ENCODE measurements around the gene DPH3. TPM values are rescaled to one million over a fixed set of nuclear protein-coding genes. Genes with fewer than 3 reads are reported as not detected.

DPH3 gene
- total and polyA plus RNA-seq, 9 of the 15 experiments (the other 6 are each of a cell fraction or from before 2014, with no cell fraction given), result 15.9 to 131 (median 38.7) TPM

DNA sequence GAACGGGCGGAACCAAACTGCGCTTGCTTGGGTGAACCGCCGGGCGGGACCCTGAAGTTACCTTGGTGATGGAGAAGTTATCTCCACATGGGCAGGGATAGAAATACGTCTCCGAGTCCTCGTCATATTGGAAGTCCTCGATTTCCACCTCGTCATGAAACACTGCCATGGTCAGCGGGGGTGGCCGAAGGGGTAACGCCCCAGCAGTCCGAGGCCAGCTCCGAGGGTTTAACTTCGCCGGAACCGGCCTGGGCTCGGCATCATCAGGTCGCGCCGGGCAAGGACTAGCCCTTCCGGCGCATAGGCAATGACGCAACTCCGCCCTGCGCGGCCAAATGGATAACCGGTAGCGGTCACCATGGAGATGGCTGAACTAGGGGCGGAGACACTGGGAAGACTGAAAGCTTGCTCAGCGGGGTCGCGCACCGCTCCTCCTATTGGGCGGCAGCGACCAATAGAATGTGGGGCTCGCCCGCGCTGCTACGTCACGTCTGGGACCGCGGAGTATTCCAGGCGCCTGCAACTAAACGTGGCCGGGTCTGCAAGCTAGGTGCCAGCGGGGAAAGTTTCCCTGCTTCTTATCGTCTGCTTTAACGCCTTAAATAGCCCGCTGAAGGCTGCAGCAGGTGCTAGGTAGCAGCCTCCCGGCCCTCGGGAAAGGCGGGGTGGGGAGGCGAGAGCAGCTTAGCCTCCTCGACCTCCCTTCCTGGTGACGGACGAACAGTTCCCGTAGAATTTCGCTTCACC lies at the start of gene DPH3, which contains the start of gene OXNAD1 (continued):
- TF ChIP-seq HCFC1 (IDR thresholded peaks at IDR 0.05; ENCODE audit: low read depth, low read length) (peak; percentile 92), ZNF778 (CRISPR knock-in tag; IDR thresholded peaks at IDR 0.05) (no peak), ZNF780A (CRISPR knock-in tag; IDR thresholded peaks at IDR 0.05) (no peak), ZFX (CRISPR knock-in tag; IDR thresholded peaks at IDR 0.05) (peak; percentile 43; the same call in 1 of the 2 replicates), NFATC3 (IDR thresholded peaks at IDR 0.05) (no peak), COPS2 (conservative IDR thresholded peaks at IDR 0.05) (no peak), ZNF445 (CRISPR knock-in tag; IDR thresholded peaks at IDR 0.05; ENCODE audit: low read depth) (no peak), KDM4B (IDR thresholded peaks at IDR 0.05; ENCODE audit: borderline replicate concordance in 2 of 2, low read depth in 1 of 2) (peak in 1 of 2 experiments; percentile 80; a peak in 1 of 4 replicates), FOXK1 (CRISPR knock-in tag; IDR thresholded peaks at IDR 0.05; ENCODE audit: borderline replicate concordance) (no peak), ZNF76 (CRISPR knock-in tag; IDR thresholded peaks at IDR 0.05; ENCODE audit: borderline replicate concordance) (peak; percentile 47; the same call in 1 of the 2 replicates), PRPF4 (IDR thresholded peaks at IDR 0.05; ENCODE audit: insufficient read depth, low read depth, low read length, poor library complexity, severe bottlenecking) (no peak), CXXC5 (CRISPR knock-in tag; IDR thresholded peaks at IDR 0.05) (peak; percentile 93), ZNF507 (tag; conservative IDR thresholded peaks at IDR 0.05) (no peak), ZNF133 (CRISPR knock-in tag; IDR thresholded peaks at IDR 0.05) (0 out of 2 replicates have a peak, but pooled peaks have one; percentile 57), ZNF561 (CRISPR knock-in tag; conservative IDR thresholded peaks at IDR 0.05) (no peak)
- TF ChIP-seq, protein P1, sequence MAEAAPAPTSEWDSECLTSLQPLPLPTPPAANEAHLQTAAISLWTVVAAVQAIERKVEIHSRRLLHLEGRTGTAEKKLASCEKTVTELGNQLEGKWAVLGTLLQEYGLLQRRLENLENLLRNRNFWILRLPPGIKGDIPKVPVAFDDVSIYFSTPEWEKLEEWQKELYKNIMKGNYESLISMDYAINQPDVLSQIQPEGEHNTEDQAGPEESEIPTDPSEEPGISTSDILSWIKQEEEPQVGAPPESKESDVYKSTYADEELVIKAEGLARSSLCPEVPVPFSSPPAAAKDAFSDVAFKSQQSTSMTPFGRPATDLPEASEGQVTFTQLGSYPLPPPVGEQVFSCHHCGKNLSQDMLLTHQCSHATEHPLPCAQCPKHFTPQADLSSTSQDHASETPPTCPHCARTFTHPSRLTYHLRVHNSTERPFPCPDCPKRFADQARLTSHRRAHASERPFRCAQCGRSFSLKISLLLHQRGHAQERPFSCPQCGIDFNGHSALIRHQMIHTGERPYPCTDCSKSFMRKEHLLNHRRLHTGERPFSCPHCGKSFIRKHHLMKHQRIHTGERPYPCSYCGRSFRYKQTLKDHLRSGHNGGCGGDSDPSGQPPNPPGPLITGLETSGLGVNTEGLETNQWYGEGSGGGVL (CRISPR knock-in tag; IDR thresholded peaks at IDR 0.05), result no peak
- TF ChIP-seq, protein P2, sequence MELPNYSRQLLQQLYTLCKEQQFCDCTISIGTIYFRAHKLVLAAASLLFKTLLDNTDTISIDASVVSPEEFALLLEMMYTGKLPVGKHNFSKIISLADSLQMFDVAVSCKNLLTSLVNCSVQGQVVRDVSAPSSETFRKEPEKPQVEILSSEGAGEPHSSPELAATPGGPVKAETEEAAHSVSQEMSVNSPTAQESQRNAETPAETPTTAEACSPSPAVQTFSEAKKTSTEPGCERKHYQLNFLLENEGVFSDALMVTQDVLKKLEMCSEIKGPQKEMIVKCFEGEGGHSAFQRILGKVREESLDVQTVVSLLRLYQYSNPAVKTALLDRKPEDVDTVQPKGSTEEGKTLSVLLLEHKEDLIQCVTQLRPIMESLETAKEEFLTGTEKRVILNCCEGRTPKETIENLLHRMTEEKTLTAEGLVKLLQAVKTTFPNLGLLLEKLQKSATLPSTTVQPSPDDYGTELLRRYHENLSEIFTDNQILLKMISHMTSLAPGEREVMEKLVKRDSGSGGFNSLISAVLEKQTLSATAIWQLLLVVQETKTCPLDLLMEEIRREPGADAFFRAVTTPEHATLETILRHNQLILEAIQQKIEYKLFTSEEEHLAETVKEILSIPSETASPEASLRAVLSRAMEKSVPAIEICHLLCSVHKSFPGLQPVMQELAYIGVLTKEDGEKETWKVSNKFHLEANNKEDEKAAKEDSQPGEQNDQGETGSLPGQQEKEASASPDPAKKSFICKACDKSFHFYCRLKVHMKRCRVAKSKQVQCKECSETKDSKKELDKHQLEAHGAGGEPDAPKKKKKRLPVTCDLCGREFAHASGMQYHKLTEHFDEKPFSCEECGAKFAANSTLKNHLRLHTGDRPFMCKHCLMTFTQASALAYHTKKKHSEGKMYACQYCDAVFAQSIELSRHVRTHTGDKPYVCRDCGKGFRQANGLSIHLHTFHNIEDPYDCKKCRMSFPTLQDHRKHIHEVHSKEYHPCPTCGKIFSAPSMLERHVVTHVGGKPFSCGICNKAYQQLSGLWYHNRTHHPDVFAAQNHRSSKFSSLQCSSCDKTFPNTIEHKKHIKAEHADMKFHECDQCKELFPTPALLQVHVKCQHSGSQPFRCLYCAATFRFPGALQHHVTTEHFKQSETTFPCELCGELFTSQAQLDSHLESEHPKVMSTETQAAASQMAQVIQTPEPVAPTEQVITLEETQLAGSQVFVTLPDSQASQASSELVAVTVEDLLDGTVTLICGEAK (IDR thresholded peaks at IDR 0.05), result peak; percentile 98
- TF ChIP-seq, protein P2 (CRISPR knock-in tag; IDR thresholded peaks at IDR 0.05), result no peak

All from K562 (cell line).